ENCODE data around the gene PHYKPL.

PHYKPL gene

GRCh38 chr5:178277346-178277745 is 44.7 kb upstream of the PHYKPL start:
- DNase-seq (ENCODE audit: insufficient read length, low spot score) (no peak), FAIRE-seq (no peak)
- TF ChIP-seq POU2F2 (IDR thresholded peaks at IDR 0.05; ENCODE audit: low read depth, low read length) (no peak), SPI1 (IDR thresholded peaks at IDR 0.05; ENCODE audit: low read depth, low read length) (no peak), PAX5 (IDR thresholded peaks at IDR 0.05; ENCODE audit: insufficient read depth, low read length, severe bottlenecking) (no peak), TAF1 (IDR thresholded peaks at IDR 0.05; ENCODE audit: low read depth, low read length) (no peak), POLR2A (IDR thresholded peaks at IDR 0.05; ENCODE audit: low read depth, low read length) (no peak), POLR2AphosphoS5 (IDR thresholded peaks at IDR 0.05; ENCODE audit: low read depth, low read length) (no peak)

- TF ChIP-seq POU2F2 (IDR thresholded peaks at IDR 0.05; ENCODE audit: low read depth, low read length) (no peak), POLR2A (IDR thresholded peaks at IDR 0.05; ENCODE audit: low read depth, low read length) (no peak), PAX5 (IDR thresholded peaks at IDR 0.05; ENCODE audit: insufficient read depth, low read length, severe bottlenecking) (no peak), TAF1 (IDR thresholded peaks at IDR 0.05; ENCODE audit: low read depth, low read length) (no peak), POLR2AphosphoS5 (IDR thresholded peaks at IDR 0.05; ENCODE audit: low read depth, low read length) (no peak), SPI1 (IDR thresholded peaks at IDR 0.05; ENCODE audit: low read depth, low read length) (no peak)
- DNase-seq (ENCODE audit: insufficient read length, low spot score) (no peak), FAIRE-seq (no peak)
Observed at GRCh38 chr5:178274781-178275537, 42.4 kb upstream of the PHYKPL start.

- no peak for FAIRE-seq
- TF ChIP-seq POLR2AphosphoS5 (IDR thresholded peaks at IDR 0.05; ENCODE audit: low read depth, low read length) (no peak), POLR2A (IDR thresholded peaks at IDR 0.05; ENCODE audit: low read depth, low read length) (no peak), SPI1 (IDR thresholded peaks at IDR 0.05; ENCODE audit: low read depth, low read length) (no peak), POU2F2 (IDR thresholded peaks at IDR 0.05; ENCODE audit: low read depth, low read length) (no peak), PAX5 (IDR thresholded peaks at IDR 0.05; ENCODE audit: insufficient read depth, low read length, severe bottlenecking) (no peak), TAF1 (IDR thresholded peaks at IDR 0.05; ENCODE audit: low read depth, low read length) (no peak)
Observed at GRCh38 chr5:178273665-178274541, 41.3 kb upstream of the PHYKPL start.

GRCh38 chr5:178273041-178273440 is 40.4 kb upstream of the PHYKPL start:
- FAIRE-seq = no peak
- TF ChIP-seq SPI1 (IDR thresholded peaks at IDR 0.05; ENCODE audit: low read depth, low read length) (no peak), POLR2AphosphoS5 (IDR thresholded peaks at IDR 0.05; ENCODE audit: low read depth, low read length) (no peak), TAF1 (IDR thresholded peaks at IDR 0.05; ENCODE audit: low read depth, low read length) (no peak), PAX5 (IDR thresholded peaks at IDR 0.05; ENCODE audit: insufficient read depth, low read length, severe bottlenecking) (no peak), POLR2A (IDR thresholded peaks at IDR 0.05; ENCODE audit: low read depth, low read length) (no peak), POU2F2 (IDR thresholded peaks at IDR 0.05; ENCODE audit: low read depth, low read length) (no peak)
- no peak for DNase-seq (ENCODE audit: insufficient read length, low spot score)

More at GRCh38 chr5:178273665-178274541, 41.3 kb upstream of the PHYKPL start:
- DNase-seq (ENCODE audit: insufficient read length, low spot score) = no peak

- no peak for DNase-seq (ENCODE audit: insufficient read length, low spot score)
- FAIRE-seq = no peak
- no peak for TF ChIP-seq SPI1 (IDR thresholded peaks at IDR 0.05; ENCODE audit: low read depth, low read length)
- no peak for TF ChIP-seq POU2F2 (IDR thresholded peaks at IDR 0.05; ENCODE audit: low read depth, low read length)
- no peak for TF ChIP-seq PAX5 (IDR thresholded peaks at IDR 0.05; ENCODE audit: insufficient read depth, low read length, severe bottlenecking)
- no peak for TF ChIP-seq TAF1 (IDR thresholded peaks at IDR 0.05; ENCODE audit: low read depth, low read length)
- no peak for TF ChIP-seq POLR2AphosphoS5 (IDR thresholded peaks at IDR 0.05; ENCODE audit: low read depth, low read length)
- no peak for TF ChIP-seq POLR2A (IDR thresholded peaks at IDR 0.05; ENCODE audit: low read depth, low read length)
Observed at GRCh38 chr5:178272591-178272990, 40.0 kb upstream of the PHYKPL start.

- DNase-seq (ENCODE audit: insufficient read length, low spot score) = no peak
- no peak for FAIRE-seq
- no peak for TF ChIP-seq SPI1 (IDR thresholded peaks at IDR 0.05; ENCODE audit: low read depth, low read length)
- no peak for TF ChIP-seq PAX5 (IDR thresholded peaks at IDR 0.05; ENCODE audit: insufficient read depth, low read length, severe bottlenecking)
- TF ChIP-seq POLR2A (IDR thresholded peaks at IDR 0.05; ENCODE audit: low read depth, low read length) = no peak
Observed at GRCh38 chr5:178271726-178272479, 39.3 kb upstream of the PHYKPL start.

GRCh38 chr5:178271231-178271630 is 38.6 kb upstream of the PHYKPL start:
- DNase-seq (ENCODE audit: insufficient read length, low spot score) (no peak), FAIRE-seq (no peak)
- TF ChIP-seq POLR2AphosphoS5 (IDR thresholded peaks at IDR 0.05; ENCODE audit: low read depth, low read length) (no peak), POLR2A (IDR thresholded peaks at IDR 0.05; ENCODE audit: low read depth, low read length) (no peak), TAF1 (IDR thresholded peaks at IDR 0.05; ENCODE audit: low read depth, low read length) (no peak), POU2F2 (IDR thresholded peaks at IDR 0.05; ENCODE audit: low read depth, low read length) (no peak), SPI1 (IDR thresholded peaks at IDR 0.05; ENCODE audit: low read depth, low read length) (no peak), PAX5 (IDR thresholded peaks at IDR 0.05; ENCODE audit: insufficient read depth, low read length, severe bottlenecking) (no peak)

- TF ChIP-seq TAF1 (IDR thresholded peaks at IDR 0.05; ENCODE audit: low read depth, low read length) = no peak
- no peak for TF ChIP-seq POLR2A (IDR thresholded peaks at IDR 0.05; ENCODE audit: low read depth, low read length)
- no peak for TF ChIP-seq SPI1 (IDR thresholded peaks at IDR 0.05; ENCODE audit: low read depth, low read length)
- TF ChIP-seq POLR2AphosphoS5 (IDR thresholded peaks at IDR 0.05; ENCODE audit: low read depth, low read length) = no peak
- TF ChIP-seq POU2F2 (IDR thresholded peaks at IDR 0.05; ENCODE audit: low read depth, low read length) = no peak
- TF ChIP-seq PAX5 (IDR thresholded peaks at IDR 0.05; ENCODE audit: insufficient read depth, low read length, severe bottlenecking) = no peak
- FAIRE-seq (no peak), DNase-seq (ENCODE audit: insufficient read length, low spot score) (no peak)
Observed at GRCh38 chr5:178269499-178269898, 36.9 kb upstream of the PHYKPL start.

Measured in GM12891 (cell line).